ENCODE measurements around the gene KRT86. TPM values are rescaled to one million over a fixed set of nuclear protein-coding genes. Genes with fewer than 3 reads are reported as not detected.
"Not testable (repeated sequence)": the region's sequence is repeated elsewhere in the genome, so short reads cannot be mapped to it uniquely, and the experiment has no call there.

KRT86 gene
- total RNA-seq, 4 donors from 2014 or later = 1.7 TPM; not detected in 3

DNA sequence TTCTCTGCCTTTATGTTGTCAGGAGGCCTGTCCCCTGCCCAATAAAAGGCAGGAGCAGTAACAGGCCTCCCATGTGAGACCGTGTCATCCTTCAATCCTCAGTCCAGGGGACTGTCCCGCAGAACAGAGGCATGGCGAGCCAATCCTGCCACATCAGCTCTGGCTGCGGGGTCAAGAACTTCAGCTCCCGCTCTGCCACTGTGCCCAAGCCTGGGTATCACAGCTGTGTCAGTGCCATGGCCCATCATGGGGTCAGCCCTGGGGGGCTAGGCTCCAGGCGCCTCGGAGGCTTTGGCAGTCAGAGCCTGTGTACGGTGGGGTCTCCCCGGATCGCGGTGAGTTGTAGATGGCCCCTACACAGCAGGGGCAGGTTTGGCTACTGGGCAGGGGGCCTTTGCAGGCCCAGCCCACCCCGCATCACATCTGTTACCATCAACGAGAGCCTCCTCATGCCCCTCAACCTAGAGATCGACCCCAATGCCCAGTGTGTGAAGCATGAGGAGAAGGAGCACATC is 66.7 kb downstream of the KRT86 start:
- no peak overlapping the region for H3K27ac ChIP-seq
- H3K4me3 ChIP-seq = no peak overlapping the region
- no peak for ATAC-seq
- H3K36me3 ChIP-seq = no peaks in the 10 kb centered on the region
- peaks cover 0 to 32% (median 0%) of the 10 kb centered on the region in 3 donors for H3K9me3 ChIP-seq
- H3K27me3 ChIP-seq = peaks cover 10% of the 10 kb centered on the region
- no CpG with 5 or more reads among the region's 14 CpGs for WGBS, 2 donors (ENCODE audit: low coverage in 1 of 2)
- no peaks in the 10 kb centered on the region for H3K4me1 ChIP-seq
- TF ChIP-seq POLR2A (IDR thresholded peaks at IDR 0.05) (no peak), POLR2AphosphoS5 (IDR thresholded peaks at IDR 0.05) (no peak), EP300 (IDR thresholded peaks at IDR 0.05) (no peak)
- TF ChIP-seq, protein P1, sequence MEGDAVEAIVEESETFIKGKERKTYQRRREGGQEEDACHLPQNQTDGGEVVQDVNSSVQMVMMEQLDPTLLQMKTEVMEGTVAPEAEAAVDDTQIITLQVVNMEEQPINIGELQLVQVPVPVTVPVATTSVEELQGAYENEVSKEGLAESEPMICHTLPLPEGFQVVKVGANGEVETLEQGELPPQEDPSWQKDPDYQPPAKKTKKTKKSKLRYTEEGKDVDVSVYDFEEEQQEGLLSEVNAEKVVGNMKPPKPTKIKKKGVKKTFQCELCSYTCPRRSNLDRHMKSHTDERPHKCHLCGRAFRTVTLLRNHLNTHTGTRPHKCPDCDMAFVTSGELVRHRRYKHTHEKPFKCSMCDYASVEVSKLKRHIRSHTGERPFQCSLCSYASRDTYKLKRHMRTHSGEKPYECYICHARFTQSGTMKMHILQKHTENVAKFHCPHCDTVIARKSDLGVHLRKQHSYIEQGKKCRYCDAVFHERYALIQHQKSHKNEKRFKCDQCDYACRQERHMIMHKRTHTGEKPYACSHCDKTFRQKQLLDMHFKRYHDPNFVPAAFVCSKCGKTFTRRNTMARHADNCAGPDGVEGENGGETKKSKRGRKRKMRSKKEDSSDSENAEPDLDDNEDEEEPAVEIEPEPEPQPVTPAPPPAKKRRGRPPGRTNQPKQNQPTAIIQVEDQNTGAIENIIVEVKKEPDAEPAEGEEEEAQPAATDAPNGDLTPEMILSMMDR (IDR thresholded peaks at IDR 0.05) = no peak

DNA sequence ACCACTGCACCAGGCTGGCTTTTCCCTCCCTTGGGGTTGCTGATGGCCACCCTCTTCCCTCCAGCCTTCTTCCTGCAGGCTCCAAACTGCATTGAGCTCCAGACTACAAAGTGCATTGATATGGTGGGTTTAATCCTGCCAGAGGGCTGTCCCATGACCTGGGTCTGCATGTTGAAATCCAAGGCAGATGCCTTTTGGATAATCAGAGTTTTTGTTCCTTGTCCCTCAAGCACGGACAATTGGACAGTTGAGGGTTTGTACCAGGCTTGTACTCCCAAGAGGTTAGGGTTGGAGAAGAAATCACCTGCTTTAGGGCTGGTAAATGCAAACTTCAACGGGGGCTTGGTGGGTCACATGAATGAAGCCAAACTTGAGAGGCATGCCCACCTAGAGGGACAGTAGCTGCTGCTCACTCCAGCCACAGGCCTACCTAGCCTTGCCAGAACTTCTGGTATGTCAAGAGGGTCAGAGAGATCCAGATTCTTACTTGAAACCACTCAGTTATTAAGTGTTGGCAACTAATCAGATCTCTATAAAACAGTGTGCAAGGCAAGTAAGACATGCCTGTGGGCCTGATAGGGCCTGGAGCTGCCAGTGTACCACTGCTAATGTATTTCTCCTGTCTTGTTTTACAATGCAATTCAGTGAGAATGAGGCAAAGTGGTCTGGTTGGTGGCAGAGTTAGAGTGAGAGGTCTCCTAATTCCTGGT is 68.5 kb downstream of the KRT86 start:
- Histone ChIP-seq H3K9me3 (peaks cover 0 to 20% (median 0%) of the 10 kb centered on the region in 3 donors), H3K27ac (no peak overlapping the region), H3K27me3 (peaks cover 10% of the 10 kb centered on the region), H3K36me3 (no peaks in the 10 kb centered on the region), H3K4me1 (no peaks in the 10 kb centered on the region), H3K4me3 (no peak overlapping the region)
- WGBS, 2 donors (ENCODE audit: low coverage in 1 of 2) = 67% methylated on average over 1 of the region's 2 CpGs; no CpG with 5 or more reads in 1 of the 2 donors
- ATAC-seq = no peak
- TF ChIP-seq, protein P1 (IDR thresholded peaks at IDR 0.05) = no peak
- TF ChIP-seq EP300 (IDR thresholded peaks at IDR 0.05) (no peak), POLR2AphosphoS5 (IDR thresholded peaks at IDR 0.05) (no peak), POLR2A (IDR thresholded peaks at IDR 0.05) (no peak)

DNA sequence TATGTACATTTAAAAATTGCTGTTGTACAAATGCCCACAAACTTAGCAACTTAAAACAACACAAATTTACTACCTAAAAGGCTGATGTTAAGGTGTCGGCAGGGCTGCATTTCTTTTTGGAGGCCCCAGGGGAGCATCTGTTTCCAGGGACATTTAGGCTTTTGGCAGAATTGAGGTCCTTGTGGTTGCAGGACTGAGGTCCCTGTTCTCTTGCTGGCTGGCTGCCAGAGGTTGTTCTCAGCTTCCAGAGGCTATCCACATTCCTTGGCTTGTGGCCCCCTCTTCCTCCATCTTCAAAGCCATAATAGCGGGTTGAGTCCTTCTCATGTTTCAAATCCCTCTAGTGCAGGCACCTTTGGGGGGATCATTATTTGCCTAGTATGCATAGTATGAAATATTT is 69.1 kb downstream of the KRT86 start:
- Histone ChIP-seq H3K9me3 (peaks cover 0 to 20% (median 0%) of the 10 kb centered on the region in 3 donors), H3K36me3 (no peaks in the 10 kb centered on the region), H3K27me3 (peaks cover 10% of the 10 kb centered on the region), H3K4me3 (no peak overlapping the region), H3K4me1 (no peaks in the 10 kb centered on the region), H3K27ac (no peak overlapping the region)
- no peak for ATAC-seq
- 75 to 100% methylated on average over 1 of the region's 2 CpGs for WGBS, 2 donors (ENCODE audit: low coverage in 1 of 2)
- TF ChIP-seq POLR2AphosphoS5 (IDR thresholded peaks at IDR 0.05) (no peak), EP300 (IDR thresholded peaks at IDR 0.05) (no peak), POLR2A (IDR thresholded peaks at IDR 0.05) (no peak)
- TF ChIP-seq, protein P1 (IDR thresholded peaks at IDR 0.05) = no peak

DNA sequence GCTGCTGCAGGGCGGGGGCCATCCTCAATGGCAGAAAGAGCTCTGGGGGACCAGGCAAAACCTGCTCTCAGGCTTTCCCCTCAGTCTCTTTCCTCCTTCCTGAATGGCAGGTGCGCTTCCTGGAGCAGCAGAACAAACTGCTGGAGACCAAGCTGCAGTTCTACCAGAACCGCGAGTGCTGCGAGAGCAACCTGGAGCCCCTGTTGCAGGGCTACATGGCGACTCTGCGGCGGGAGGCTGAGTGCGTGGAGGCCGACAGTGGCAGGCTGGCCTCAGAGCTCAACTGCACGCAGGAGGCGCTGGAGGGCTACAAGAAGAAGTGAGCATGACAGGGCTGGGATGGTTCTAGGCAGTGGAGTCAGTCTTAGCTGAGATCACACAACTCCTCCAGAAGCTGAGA is 69.7 kb downstream of the KRT86 start:
- ATAC-seq = no peak
- TF ChIP-seq POLR2AphosphoS5 (IDR thresholded peaks at IDR 0.05) (no peak), POLR2A (IDR thresholded peaks at IDR 0.05) (no peak), EP300 (IDR thresholded peaks at IDR 0.05) (no peak)
- TF ChIP-seq, protein P1 (IDR thresholded peaks at IDR 0.05) = no peak
- Histone ChIP-seq H3K27me3 (peaks cover 10% of the 10 kb centered on the region), H3K4me1 (no peaks in the 10 kb centered on the region), H3K27ac (no peak overlapping the region), H3K36me3 (no peaks in the 10 kb centered on the region), H3K9me3 (peaks cover 0 to 20% (median 0%) of the 10 kb centered on the region in 3 donors), H3K4me3 (no peak overlapping the region)
- no CpG with 5 or more reads among the region's 12 CpGs for WGBS, 2 donors (ENCODE audit: low coverage in 1 of 2)

DNA sequence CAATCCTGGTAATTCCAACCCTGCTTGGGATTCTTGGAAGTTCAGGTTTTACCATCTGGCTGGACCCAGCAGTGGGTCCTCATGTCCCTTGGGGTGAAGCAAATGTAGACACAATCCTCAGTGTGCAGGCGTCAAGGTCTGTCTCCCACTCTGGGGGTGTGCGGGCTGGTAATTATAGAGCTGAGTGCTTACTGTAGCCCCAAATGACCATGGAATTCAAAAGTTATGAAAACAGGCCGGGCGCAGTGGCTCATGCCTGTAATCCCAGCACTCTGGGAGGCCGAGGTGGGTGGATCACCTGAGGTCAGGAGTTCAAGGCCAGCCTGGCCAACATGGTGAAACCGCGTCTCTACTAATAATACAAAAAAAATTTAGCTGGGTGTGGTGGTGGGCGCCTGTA is 70.6 kb downstream of the KRT86 start:
- Histone ChIP-seq H3K9me3 (peaks cover 0 to 20% (median 0%) of the 10 kb centered on the region in 3 donors), H3K27me3 (peaks cover 10% of the 10 kb centered on the region)
- WGBS, 2 donors (ENCODE audit: low coverage in 1 of 2) = 91 to 100% methylated on average over 1 to 4 of the region's 8 CpGs
- H3K36me3 ChIP-seq, H3K4me1 ChIP-seq, H3K4me3 ChIP-seq, ATAC-seq, H3K27ac ChIP-seq: not testable (repeated sequence)

All from gastroesophageal sphincter (tissue), 4 donors.